ENCODE measurements around the gene SF3B6. TPM values are rescaled to one million over a fixed set of nuclear protein-coding genes. Genes with fewer than 3 reads are reported as not detected.

The SF3B6 gene
- total RNA-seq, 4 donors from 2014 or later, result 73.7 to 93.1 (median 81.5) TPM

- no peaks in the 10 kb centered on the region for H3K9me3 ChIP-seq
- H3K27me3 ChIP-seq, result no peaks in the 10 kb centered on the region
- H3K4me3 ChIP-seq, result no peak overlapping the region
- H3K27ac ChIP-seq, result no peak overlapping the region
- DNase-seq (ENCODE audit: low spot score in 2 of 2), result no peak
- no peak for TF ChIP-seq EP300 (IDR thresholded peaks at IDR 0.05)
- TF ChIP-seq CTCF (IDR thresholded peaks at IDR 0.05), result no peak
- no peak for TF ChIP-seq POLR2A (IDR thresholded peaks at IDR 0.05)
- peaks cover 0 to 54% (median 0%) of the 10 kb centered on the region in 3 donors for H3K36me3 ChIP-seq
- H3K4me1 ChIP-seq, result no peaks in the 10 kb centered on the region
- 88 to 90% methylated on average over 14 of the region's 14 CpGs for WGBS, 2 donors
These were observed 53.7 kb downstream of the SF3B6 start for GRCh38 chr2:24022324-24022974.

GRCh38 chr2:24021122-24021998 is 54.8 kb downstream of the SF3B6 start:
- H3K4me3 ChIP-seq, result no peak overlapping the region
- TF ChIP-seq POLR2A (IDR thresholded peaks at IDR 0.05) (no peak), CTCF (IDR thresholded peaks at IDR 0.05) (no peak), EP300 (IDR thresholded peaks at IDR 0.05) (no peak)
- no peak for DNase-seq (ENCODE audit: low spot score in 2 of 2)
- H3K27me3 ChIP-seq, result no peaks in the 10 kb centered on the region
- no peak overlapping the region for H3K27ac ChIP-seq
- WGBS, 2 donors, result 74 to 88% methylated on average over 14 to 19 of the region's 19 CpGs
- no peaks in the 10 kb centered on the region for H3K4me1 ChIP-seq
- H3K9me3 ChIP-seq, result no peaks in the 10 kb centered on the region
- H3K36me3 ChIP-seq, result peaks cover 0 to 47% (median 0%) of the 10 kb centered on the region in 3 donors

- TF ChIP-seq CTCF (IDR thresholded peaks at IDR 0.05) (no peak), EP300 (IDR thresholded peaks at IDR 0.05) (no peak), POLR2A (IDR thresholded peaks at IDR 0.05) (no peak)
- no peak overlapping the region for H3K4me3 ChIP-seq
- no peaks in the 10 kb centered on the region for H3K4me1 ChIP-seq
- no peaks in the 10 kb centered on the region for H3K9me3 ChIP-seq
- no peak overlapping the region for H3K27ac ChIP-seq
- 69 to 72% methylated on average over 4 of the region's 4 CpGs for WGBS, 2 donors
- no peak for DNase-seq (ENCODE audit: low spot score in 2 of 2)
- peaks cover 0 to 36% (median 0%) of the 10 kb centered on the region in 3 donors for H3K36me3 ChIP-seq
- H3K27me3 ChIP-seq, result no peaks in the 10 kb centered on the region
These were observed 55.9 kb downstream of the SF3B6 start for GRCh38 chr2:24020244-24020643.

GRCh38 chr2:24019729-24020128 is 56.4 kb downstream of the SF3B6 start:
- TF ChIP-seq POLR2A (IDR thresholded peaks at IDR 0.05) (no peak), CTCF (IDR thresholded peaks at IDR 0.05) (no peak), EP300 (IDR thresholded peaks at IDR 0.05) (no peak)
- Histone ChIP-seq H3K27me3 (no peaks in the 10 kb centered on the region), H3K36me3 (peaks cover 0 to 30% (median 0%) of the 10 kb centered on the region in 3 donors), H3K4me1 (no peaks in the 10 kb centered on the region), H3K4me3 (no peak overlapping the region), H3K9me3 (no peaks in the 10 kb centered on the region), H3K27ac (no peak overlapping the region)
- no peak for DNase-seq (ENCODE audit: low spot score in 2 of 2)
- WGBS, 2 donors, result 83 to 87% methylated on average over 5 of the region's 5 CpGs

DNA sequence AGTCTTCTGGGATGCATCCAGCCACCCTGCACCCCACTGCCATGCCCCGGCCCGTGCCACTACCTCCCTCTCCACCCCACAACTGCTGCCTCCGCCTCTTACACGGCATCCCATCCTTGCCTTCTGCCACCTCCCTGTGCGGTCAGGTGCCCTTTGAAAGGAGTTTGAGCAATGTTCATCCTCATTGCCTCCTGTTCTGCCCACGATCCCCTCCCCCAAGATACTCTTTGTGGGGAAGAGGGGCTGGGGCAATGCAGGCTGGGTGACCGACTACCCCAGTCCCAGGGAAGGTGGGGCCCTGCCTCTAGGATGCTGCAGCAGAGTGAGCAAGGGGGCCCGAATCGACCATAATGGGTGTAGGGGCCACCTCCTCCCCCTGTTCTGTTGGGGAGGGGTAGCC is 57.9 kb downstream of the SF3B6 start:
- TF ChIP-seq POLR2A (IDR thresholded peaks at IDR 0.05) (no peak), EP300 (IDR thresholded peaks at IDR 0.05) (no peak), CTCF (IDR thresholded peaks at IDR 0.05) (no peak)
- no peak overlapping the region for H3K27ac ChIP-seq
- H3K27me3 ChIP-seq, result no peaks in the 10 kb centered on the region
- WGBS, 2 donors, result 79 to 81% methylated on average over 9 of the region's 9 CpGs
- no peak overlapping the region for H3K4me3 ChIP-seq
- peaks cover 0 to 16% (median 0%) of the 10 kb centered on the region in 3 donors for H3K36me3 ChIP-seq
- H3K9me3 ChIP-seq, result no peaks in the 10 kb centered on the region
- DNase-seq (ENCODE audit: low spot score in 2 of 2), result no peak
- no peaks in the 10 kb centered on the region for H3K4me1 ChIP-seq

Measured in tibial nerve (tissue), 4 donors.